Measurements from ENCODE around the gene RASGRF2. TPM values are rescaled to one million over a fixed set of nuclear protein-coding genes. Genes with fewer than 3 reads are reported as not detected.

RASGRF2 gene
- total RNA-seq, 1 donor from 2014 or later, result 2.5 TPM

DNA sequence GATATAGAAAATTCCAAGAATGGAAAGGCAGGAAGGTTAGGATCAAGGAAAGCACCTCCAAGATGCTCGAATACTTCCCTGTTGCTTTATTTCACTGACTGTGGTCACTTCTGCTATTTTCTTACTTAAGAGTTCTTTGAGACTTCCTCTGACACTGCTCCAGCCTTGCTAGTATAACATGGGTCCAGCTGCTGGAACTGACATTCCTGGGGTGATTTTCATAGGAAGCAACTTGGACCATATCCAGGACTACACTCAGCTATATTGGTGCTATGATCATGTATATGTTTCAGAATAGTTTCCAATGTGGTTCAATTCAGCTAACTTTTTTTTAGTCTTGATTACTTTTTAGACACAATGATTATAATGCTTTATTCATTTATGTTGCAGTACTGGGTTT lies 191.4 kb downstream of the RASGRF2 start:
- H3K4me1 Mint-ChIP-seq (ENCODE audit: unreplicated experiment), result peaks cover 2% of the 10 kb centered on the region
- DNase-seq (ENCODE audit: low spot score), result no peak
- H3K36me3 Mint-ChIP-seq (ENCODE audit: low read depth, unreplicated experiment), result no peaks in the 10 kb centered on the region
- H3K4me3 Mint-ChIP-seq (ENCODE audit: unreplicated experiment), result no peak overlapping the region
- no peaks in the 10 kb centered on the region for H3K27me3 Mint-ChIP-seq (ENCODE audit: unreplicated experiment)
- no peaks in the 10 kb centered on the region for H3K9me3 Mint-ChIP-seq (ENCODE audit: unreplicated experiment)
- H3K27ac Mint-ChIP-seq (ENCODE audit: unreplicated experiment), result no peak overlapping the region
- TF ChIP-seq, protein P1, sequence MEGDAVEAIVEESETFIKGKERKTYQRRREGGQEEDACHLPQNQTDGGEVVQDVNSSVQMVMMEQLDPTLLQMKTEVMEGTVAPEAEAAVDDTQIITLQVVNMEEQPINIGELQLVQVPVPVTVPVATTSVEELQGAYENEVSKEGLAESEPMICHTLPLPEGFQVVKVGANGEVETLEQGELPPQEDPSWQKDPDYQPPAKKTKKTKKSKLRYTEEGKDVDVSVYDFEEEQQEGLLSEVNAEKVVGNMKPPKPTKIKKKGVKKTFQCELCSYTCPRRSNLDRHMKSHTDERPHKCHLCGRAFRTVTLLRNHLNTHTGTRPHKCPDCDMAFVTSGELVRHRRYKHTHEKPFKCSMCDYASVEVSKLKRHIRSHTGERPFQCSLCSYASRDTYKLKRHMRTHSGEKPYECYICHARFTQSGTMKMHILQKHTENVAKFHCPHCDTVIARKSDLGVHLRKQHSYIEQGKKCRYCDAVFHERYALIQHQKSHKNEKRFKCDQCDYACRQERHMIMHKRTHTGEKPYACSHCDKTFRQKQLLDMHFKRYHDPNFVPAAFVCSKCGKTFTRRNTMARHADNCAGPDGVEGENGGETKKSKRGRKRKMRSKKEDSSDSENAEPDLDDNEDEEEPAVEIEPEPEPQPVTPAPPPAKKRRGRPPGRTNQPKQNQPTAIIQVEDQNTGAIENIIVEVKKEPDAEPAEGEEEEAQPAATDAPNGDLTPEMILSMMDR (IDR thresholded peaks at IDR 0.05; ENCODE audit: unreplicated experiment), result no peak

DNA sequence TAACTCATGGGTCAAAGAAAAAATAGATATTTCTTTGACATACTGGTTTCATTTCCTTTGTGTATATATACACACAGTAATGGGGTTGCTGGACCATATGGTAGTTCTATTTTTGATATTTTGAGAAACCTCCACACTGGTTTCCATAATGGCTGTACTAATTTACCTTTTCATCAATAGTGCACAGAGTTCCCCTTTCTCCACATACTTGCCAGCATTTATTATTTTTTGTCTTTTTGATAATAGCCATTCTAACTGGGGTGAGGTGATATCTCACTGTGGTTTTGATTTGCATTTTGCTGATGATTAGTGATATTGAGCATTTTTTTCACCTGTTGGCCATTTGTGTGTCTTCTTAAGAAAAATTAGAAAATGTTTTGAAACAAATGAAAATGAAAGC lies 194.6 kb downstream of the RASGRF2 start:
- Mint-ChIP-seq H3K27ac (ENCODE audit: unreplicated experiment) (no peak overlapping the region), H3K36me3 (ENCODE audit: low read depth, unreplicated experiment) (no peaks in the 10 kb centered on the region), H3K27me3 (ENCODE audit: unreplicated experiment) (no peaks in the 10 kb centered on the region), H3K4me1 (ENCODE audit: unreplicated experiment) (no peaks in the 10 kb centered on the region), H3K9me3 (ENCODE audit: unreplicated experiment) (no peaks in the 10 kb centered on the region), H3K4me3 (ENCODE audit: unreplicated experiment) (no peak overlapping the region)
- TF ChIP-seq, protein P1 (IDR thresholded peaks at IDR 0.05; ENCODE audit: unreplicated experiment), result no peak
- no peak for DNase-seq (ENCODE audit: low spot score)

DNA sequence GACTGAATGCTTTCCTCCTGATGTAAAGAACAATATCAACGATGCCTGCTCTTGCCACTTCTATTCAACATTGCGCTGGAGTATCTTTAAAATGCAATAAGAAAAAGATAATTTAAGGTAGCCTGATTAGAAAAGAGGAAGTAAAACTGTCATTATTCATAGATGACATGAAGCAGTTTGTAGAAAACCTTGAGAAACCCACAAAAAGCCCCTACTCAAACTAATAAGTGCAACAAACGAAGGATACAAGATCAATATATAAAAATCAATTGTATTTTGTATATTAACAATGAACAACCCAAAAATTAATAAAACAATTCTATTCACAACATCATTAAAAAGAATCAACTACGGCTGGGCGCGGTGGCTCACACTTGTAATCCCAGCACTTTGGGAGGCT lies 196.6 kb downstream of the RASGRF2 start:
- no peak for DNase-seq (ENCODE audit: low spot score)
- no peaks in the 10 kb centered on the region for H3K36me3 Mint-ChIP-seq (ENCODE audit: low read depth, unreplicated experiment)
- H3K9me3 Mint-ChIP-seq (ENCODE audit: unreplicated experiment), result no peaks in the 10 kb centered on the region
- TF ChIP-seq, protein P1 (IDR thresholded peaks at IDR 0.05; ENCODE audit: unreplicated experiment), result no peak
- no peak overlapping the region for H3K27ac Mint-ChIP-seq (ENCODE audit: unreplicated experiment)
- no peaks in the 10 kb centered on the region for H3K27me3 Mint-ChIP-seq (ENCODE audit: unreplicated experiment)
- H3K4me1 Mint-ChIP-seq (ENCODE audit: unreplicated experiment), result no peaks in the 10 kb centered on the region
- no peak overlapping the region for H3K4me3 Mint-ChIP-seq (ENCODE audit: unreplicated experiment)

DNA sequence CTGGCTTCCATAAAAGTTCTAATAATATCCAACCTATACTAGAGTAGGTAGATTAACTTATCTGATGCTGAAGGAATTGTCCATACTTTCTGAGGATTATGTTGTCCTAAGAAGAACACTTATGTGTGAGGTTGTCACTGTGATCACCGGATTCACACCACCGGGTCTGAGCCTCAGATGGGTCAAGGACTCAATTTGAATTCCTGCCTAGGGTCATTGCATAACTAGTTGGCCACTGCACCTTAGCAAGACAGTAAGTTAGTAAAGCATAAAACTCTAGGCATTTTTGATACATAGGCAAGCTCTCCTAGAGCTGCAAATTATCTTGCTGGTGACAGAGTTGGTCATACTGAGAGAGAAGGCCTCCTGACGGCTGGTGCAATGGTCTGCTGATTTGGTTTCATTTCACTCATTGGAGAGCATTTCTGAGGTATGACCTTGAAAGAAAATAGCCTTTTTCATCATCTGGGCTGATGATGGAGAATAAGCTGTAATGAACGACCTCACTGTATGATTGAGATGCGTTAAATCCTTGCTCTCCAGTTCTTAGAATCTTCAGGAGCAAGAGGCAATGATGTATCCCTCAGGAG lies 200.9 kb downstream of the RASGRF2 start:
- DNase-seq (ENCODE audit: low spot score), result no peak
- Mint-ChIP-seq H3K36me3 (ENCODE audit: low read depth, unreplicated experiment) (no peaks in the 10 kb centered on the region), H3K4me1 (ENCODE audit: unreplicated experiment) (no peaks in the 10 kb centered on the region), H3K9me3 (ENCODE audit: unreplicated experiment) (no peaks in the 10 kb centered on the region), H3K27me3 (ENCODE audit: unreplicated experiment) (peaks cover 4% of the 10 kb centered on the region), H3K4me3 (ENCODE audit: unreplicated experiment) (no peak overlapping the region), H3K27ac (ENCODE audit: unreplicated experiment) (no peak overlapping the region)
- TF ChIP-seq, protein P1 (IDR thresholded peaks at IDR 0.05; ENCODE audit: unreplicated experiment), result no peak

DNA sequence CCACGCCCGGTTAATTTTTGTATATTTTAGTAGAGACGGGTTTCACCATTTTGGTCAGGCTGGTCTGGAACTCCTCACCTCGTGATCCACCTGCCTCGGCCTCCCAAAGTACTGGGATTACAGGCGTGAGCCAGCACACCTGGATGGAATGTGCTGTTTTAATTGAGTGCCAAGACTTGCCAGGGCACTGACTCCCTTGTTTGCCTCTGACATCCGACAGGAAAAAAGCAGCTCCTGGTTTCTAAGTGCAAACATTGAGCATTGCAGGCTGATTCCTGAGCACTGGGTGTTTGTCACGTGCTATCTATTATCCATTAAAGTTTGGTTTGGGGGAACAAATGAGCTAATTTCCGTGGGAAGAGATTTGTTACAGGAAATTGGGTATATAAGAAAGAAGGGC lies 202.3 kb downstream of the RASGRF2 start:
- H3K4me3 Mint-ChIP-seq (ENCODE audit: unreplicated experiment), result no peak overlapping the region
- peaks cover 4% of the 10 kb centered on the region for H3K27me3 Mint-ChIP-seq (ENCODE audit: unreplicated experiment)
- DNase-seq (ENCODE audit: low spot score), result no peak
- H3K36me3 Mint-ChIP-seq (ENCODE audit: low read depth, unreplicated experiment), result no peaks in the 10 kb centered on the region
- no peak overlapping the region for H3K27ac Mint-ChIP-seq (ENCODE audit: unreplicated experiment)
- no peaks in the 10 kb centered on the region for H3K4me1 Mint-ChIP-seq (ENCODE audit: unreplicated experiment)
- TF ChIP-seq, protein P1 (IDR thresholded peaks at IDR 0.05; ENCODE audit: unreplicated experiment), result no peak
- H3K9me3 Mint-ChIP-seq (ENCODE audit: unreplicated experiment), result no peaks in the 10 kb centered on the region
